Iris pigment epithelial cell (primary cell): Measurements from ENCODE around the gene MAVS.
"Not testable (repeated sequence)": the region's sequence is repeated elsewhere in the genome, so short reads cannot be mapped to it uniquely, and the experiment has no call there.

ENCODE experiments used
- DNase-seq: peaks from one replicate; pipeline ENCODE4 v3.0.0-alpha.2; 2011; ENCODE audit warnings: low read depth

Gene MAVS

GRCh38 chr20:3854462-3854871 lies 7.8 kb downstream of the MAVS start:
- DNase-seq, result no peak

GRCh38 chr20:3857405-3857804 lies 10.8 kb downstream of the MAVS start:
- DNase-seq, result no peak

- DNase-seq, result no peak
Observed at GRCh38 chr20:3858689-3859088, 12.1 kb downstream of the MAVS start.

GRCh38 chr20:3861191-3861590 lies 14.6 kb downstream of the MAVS start:
- DNase-seq, result no peak

- DNase-seq, result no peak
Observed at GRCh38 chr20:3862333-3862732, 15.7 kb downstream of the MAVS start.

- no peak for DNase-seq
Observed at GRCh38 chr20:3863317-3863716, 16.7 kb downstream of the MAVS start.

GRCh38 chr20:3864518-3864917 lies 17.9 kb downstream of the MAVS start:
- DNase-seq, result no peak

GRCh38 chr20:3865152-3865886 lies 18.7 kb downstream of the MAVS start:
- DNase-seq, result no peak

GRCh38 chr20:3865887-3866407 lies 19.3 kb downstream of the MAVS start:
- no peak for DNase-seq

- DNase-seq, result no peak
Observed at GRCh38 chr20:3866464-3866863, 19.8 kb downstream of the MAVS start.

GRCh38 chr20:3867802-3868201 lies 21.2 kb downstream of the MAVS start:
- DNase-seq, result no peak

- no peak for DNase-seq
Observed at GRCh38 chr20:3869839-3870634, 23.4 kb downstream of the MAVS start.

GRCh38 chr20:3871550-3872265 lies 25.1 kb downstream of the MAVS start:
- DNase-seq, result no peak

GRCh38 chr20:3873507-3873906 lies 26.9 kb downstream of the MAVS start:
- DNase-seq, result no peak

GRCh38 chr20:3874194-3874844 lies 27.7 kb downstream of the MAVS start:
- no peak for DNase-seq

- DNase-seq, result no peak
Observed at GRCh38 chr20:3875378-3875974, 28.8 kb downstream of the MAVS start.

- no peak for DNase-seq
Observed at GRCh38 chr20:3876000-3876399, 29.4 kb downstream of the MAVS start.

- DNase-seq, result no peak
Observed at GRCh38 chr20:3876676-3877075, 30.0 kb downstream of the MAVS start.

- DNase-seq, result not testable (repeated sequence)
Observed at GRCh38 chr20:3878921-3879274, 32.3 kb downstream of the MAVS start.

- DNase-seq, result no peak
Observed at GRCh38 chr20:3885715-3886114, 39.1 kb downstream of the MAVS start.

GRCh38 chr20:3887876-3888620 lies 41.4 kb downstream of the MAVS start:
- no peak for DNase-seq
